Spleen (tissue), 7 donors: ENCODE data around the gene STK17A.

Experiments used
- POLR2A ChIP-seq, 3 donors: fragments of 450-650 bp; IDR thresholded peaks; one replicate each; pipeline ENCODE4 v1.5.1; 2017; ENCODE audit warnings: antibody characterized with exemption in 3 of 3, mild to moderate bottlenecking in 1 of 3
- POLR2AphosphoS5 ChIP-seq, 3 donors: sonication (generic); formaldehyde crosslinking; IDR thresholded peaks; one replicate each; pipeline ENCODE4 v1.5.1; 2017; ENCODE audit warnings: antibody characterized with exemption in 3 of 3
- TF ChIP-seq, protein P1 (sequence below), 11 experiments: fragments of 200-600 bp in 7 of 11; fragments of 450-650 bp in 4 of 11; sonication (generic) in 4 of 11; IDR thresholded peaks in 8 of 11; conservative IDR thresholded peaks in 3 of 11; 1 replicate in 7 of 11; 2 replicates in 4 of 11; pipeline versions ENCODE4 v1.4.0 to v1.8.0; 2016 to 2021; ENCODE audit warnings: antibody characterized with exemption in 11 of 11, inconsistent platforms in 4 of 11, mild to moderate bottlenecking in 1 of 11
- donor health status: DM: no; HTN: no; CAD: no; lungs with moderate emphysema.
- donor health status: DM: no; HTN: no; CAD: no.
- donor health status: DM: no; HTN: no; CAD: no.

- TF ChIP-seq, protein P1, sequence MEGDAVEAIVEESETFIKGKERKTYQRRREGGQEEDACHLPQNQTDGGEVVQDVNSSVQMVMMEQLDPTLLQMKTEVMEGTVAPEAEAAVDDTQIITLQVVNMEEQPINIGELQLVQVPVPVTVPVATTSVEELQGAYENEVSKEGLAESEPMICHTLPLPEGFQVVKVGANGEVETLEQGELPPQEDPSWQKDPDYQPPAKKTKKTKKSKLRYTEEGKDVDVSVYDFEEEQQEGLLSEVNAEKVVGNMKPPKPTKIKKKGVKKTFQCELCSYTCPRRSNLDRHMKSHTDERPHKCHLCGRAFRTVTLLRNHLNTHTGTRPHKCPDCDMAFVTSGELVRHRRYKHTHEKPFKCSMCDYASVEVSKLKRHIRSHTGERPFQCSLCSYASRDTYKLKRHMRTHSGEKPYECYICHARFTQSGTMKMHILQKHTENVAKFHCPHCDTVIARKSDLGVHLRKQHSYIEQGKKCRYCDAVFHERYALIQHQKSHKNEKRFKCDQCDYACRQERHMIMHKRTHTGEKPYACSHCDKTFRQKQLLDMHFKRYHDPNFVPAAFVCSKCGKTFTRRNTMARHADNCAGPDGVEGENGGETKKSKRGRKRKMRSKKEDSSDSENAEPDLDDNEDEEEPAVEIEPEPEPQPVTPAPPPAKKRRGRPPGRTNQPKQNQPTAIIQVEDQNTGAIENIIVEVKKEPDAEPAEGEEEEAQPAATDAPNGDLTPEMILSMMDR (IDR thresholded peaks at IDR 0.05 in 8 of 11, conservative IDR thresholded peaks at IDR 0.05 in 3 of 11): no peak
- TF ChIP-seq POLR2A (IDR thresholded peaks at IDR 0.05) (no peak), POLR2AphosphoS5 (IDR thresholded peaks at IDR 0.05) (no peak)
Observed at GRCh38 chr7:43589728-43590127, 6.8 kb downstream of the STK17A start.
